Measurements from ENCODE around the gene EIF2S1. TPM values are rescaled to one million over a fixed set of nuclear protein-coding genes. Genes with fewer than 3 reads are reported as not detected.

EIF2S1 gene
- total and polyA plus RNA-seq, 2 of the 13 experiments (the other 11 are each of a cell fraction or from before 2014, with no cell fraction given): 49.1 to 246 TPM

GRCh38 chr14:67360470-67361206 lies 510 bp downstream of the EIF2S1 start (continued):
- peak in 1 of 2 experiments; percentile 62; a peak in 2 of 4 replicates for TF ChIP-seq REST (IDR thresholded peaks at IDR 0.05; ENCODE audit: borderline replicate concordance in 1 of 2, low read depth in 1 of 2, low read length in 2 of 2)
- TF ChIP-seq, protein P1, sequence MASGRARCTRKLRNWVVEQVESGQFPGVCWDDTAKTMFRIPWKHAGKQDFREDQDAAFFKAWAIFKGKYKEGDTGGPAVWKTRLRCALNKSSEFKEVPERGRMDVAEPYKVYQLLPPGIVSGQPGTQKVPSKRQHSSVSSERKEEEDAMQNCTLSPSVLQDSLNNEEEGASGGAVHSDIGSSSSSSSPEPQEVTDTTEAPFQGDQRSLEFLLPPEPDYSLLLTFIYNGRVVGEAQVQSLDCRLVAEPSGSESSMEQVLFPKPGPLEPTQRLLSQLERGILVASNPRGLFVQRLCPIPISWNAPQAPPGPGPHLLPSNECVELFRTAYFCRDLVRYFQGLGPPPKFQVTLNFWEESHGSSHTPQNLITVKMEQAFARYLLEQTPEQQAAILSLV (CRISPR knock-in tag; IDR thresholded peaks at IDR 0.05; ENCODE audit: borderline replicate concordance): 0 out of 2 replicates have a peak, but pooled peaks have one; percentile 44
- TF ChIP-seq ZNF292 (CRISPR knock-in tag; IDR thresholded peaks at IDR 0.05; ENCODE audit: borderline replicate concordance, low read depth): 0 out of 2 replicates have a peak, but pooled peaks have one; percentile 9
- no peak for TF ChIP-seq ZMYM4 (CRISPR knock-in tag; IDR thresholded peaks at IDR 0.05)
- peak; percentile 53; the same call in 1 of the 2 replicates for TF ChIP-seq KMT2A (CRISPR knock-in tag; IDR thresholded peaks at IDR 0.05)
- TF ChIP-seq GABPA (IDR thresholded peaks at IDR 0.05; ENCODE audit: low read depth, low read length): 0 out of 2 replicates have a peak, but pooled peaks have one; percentile 2
- no peak for TF ChIP-seq GABPA (CRISPR knock-in tag; IDR thresholded peaks at IDR 0.05; ENCODE audit: low read depth)
- TF ChIP-seq, protein P2, sequence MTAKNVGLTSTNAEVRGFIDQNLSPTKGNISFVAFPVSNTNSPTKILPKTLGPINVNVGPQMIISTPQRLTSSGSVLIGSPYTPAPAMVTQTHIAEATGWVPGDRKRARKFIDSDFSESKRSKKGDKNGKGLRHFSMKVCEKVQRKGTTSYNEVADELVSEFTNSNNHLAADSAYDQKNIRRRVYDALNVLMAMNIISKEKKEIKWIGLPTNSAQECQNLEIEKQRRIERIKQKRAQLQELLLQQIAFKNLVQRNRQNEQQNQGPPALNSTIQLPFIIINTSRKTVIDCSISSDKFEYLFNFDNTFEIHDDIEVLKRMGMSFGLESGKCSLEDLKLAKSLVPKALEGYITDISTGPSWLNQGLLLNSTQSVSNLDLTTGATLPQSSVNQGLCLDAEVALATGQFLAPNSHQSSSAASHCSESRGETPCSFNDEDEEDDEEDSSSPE (CRISPR knock-in tag; IDR thresholded peaks at IDR 0.05): peak; percentile 48
- 0 out of 4 replicates have a peak, but pooled peaks of 1 of the 2 experiments have one; percentile 62 for TF ChIP-seq KLF16 (CRISPR knock-in tag; IDR thresholded peaks at IDR 0.05)
- no peak for TF ChIP-seq HDAC6 (IDR thresholded peaks at IDR 0.05; ENCODE audit: low read depth, low read length)
- TF ChIP-seq STAT5B (CRISPR knock-in tag; IDR thresholded peaks at IDR 0.05): 0 out of 2 replicates have a peak, but pooled peaks have one; percentile 28
- TF ChIP-seq RBFOX2 (IDR thresholded peaks at IDR 0.05; ENCODE audit: low read depth, low read length): peak; percentile 42; the same call in 1 of the 2 replicates
- 0 out of 2 replicates have a peak, but pooled peaks have one; percentile 4 for TF ChIP-seq FOXJ3 (CRISPR knock-in tag; IDR thresholded peaks at IDR 0.05; ENCODE audit: borderline replicate concordance)
- TF ChIP-seq, protein P3, sequence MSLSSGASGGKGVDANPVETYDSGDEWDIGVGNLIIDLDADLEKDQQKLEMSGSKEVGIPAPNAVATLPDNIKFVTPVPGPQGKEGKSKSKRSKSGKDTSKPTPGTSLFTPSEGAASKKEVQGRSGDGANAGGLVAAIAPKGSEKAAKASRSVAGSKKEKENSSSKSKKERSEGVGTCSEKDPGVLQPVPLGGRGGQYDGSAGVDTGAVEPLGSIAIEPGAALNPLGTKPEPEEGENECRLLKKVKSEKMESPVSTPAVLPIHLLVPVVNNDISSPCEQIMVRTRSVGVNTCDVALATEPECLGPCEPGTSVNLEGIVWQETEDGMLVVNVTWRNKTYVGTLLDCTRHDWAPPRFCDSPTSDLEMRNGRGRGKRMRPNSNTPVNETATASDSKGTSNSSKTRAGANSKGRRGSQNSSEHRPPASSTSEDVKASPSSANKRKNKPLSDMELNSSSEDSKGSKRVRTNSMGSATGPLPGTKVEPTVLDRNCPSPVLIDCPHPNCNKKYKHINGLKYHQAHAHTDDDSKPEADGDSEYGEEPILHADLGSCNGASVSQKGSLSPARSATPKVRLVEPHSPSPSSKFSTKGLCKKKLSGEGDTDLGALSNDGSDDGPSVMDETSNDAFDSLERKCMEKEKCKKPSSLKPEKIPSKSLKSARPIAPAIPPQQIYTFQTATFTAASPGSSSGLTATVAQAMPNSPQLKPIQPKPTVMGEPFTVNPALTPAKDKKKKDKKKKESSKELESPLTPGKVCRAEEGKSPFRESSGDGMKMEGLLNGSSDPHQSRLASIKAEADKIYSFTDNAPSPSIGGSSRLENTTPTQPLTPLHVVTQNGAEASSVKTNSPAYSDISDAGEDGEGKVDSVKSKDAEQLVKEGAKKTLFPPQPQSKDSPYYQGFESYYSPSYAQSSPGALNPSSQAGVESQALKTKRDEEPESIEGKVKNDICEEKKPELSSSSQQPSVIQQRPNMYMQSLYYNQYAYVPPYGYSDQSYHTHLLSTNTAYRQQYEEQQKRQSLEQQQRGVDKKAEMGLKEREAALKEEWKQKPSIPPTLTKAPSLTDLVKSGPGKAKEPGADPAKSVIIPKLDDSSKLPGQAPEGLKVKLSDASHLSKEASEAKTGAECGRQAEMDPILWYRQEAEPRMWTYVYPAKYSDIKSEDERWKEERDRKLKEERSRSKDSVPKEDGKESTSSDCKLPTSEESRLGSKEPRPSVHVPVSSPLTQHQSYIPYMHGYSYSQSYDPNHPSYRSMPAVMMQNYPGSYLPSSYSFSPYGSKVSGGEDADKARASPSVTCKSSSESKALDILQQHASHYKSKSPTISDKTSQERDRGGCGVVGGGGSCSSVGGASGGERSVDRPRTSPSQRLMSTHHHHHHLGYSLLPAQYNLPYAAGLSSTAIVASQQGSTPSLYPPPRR (CRISPR knock-in tag; IDR thresholded peaks at IDR 0.05; ENCODE audit: borderline replicate concordance): 0 out of 2 replicates have a peak, but pooled peaks have one; percentile 13
- TF ChIP-seq AGO2 (optimal IDR thresholded peaks at IDR 0.05; ENCODE audit: low read depth, low read length): peak; percentile 40
- no peak for TF ChIP-seq ZMAT3 (CRISPR knock-in tag; conservative IDR thresholded peaks at IDR 0.05)
